ENCODE measurements around the gene USP17L21. TPM values are rescaled to one million over a fixed set of nuclear protein-coding genes. Genes with fewer than 3 reads are reported as not detected.
A peak's percentile ranks its signal among the peaks of the same experiment; 100 is the strongest.
"Not testable (repeated sequence)": the region's sequence is repeated elsewhere in the genome, so short reads cannot be mapped to it uniquely, and the experiment has no call there.

Gene USP17L21
- total and polyA plus RNA-seq, 2 donors (not counting 1 experiment from before 2014, with no cell fraction given), result not detected

- H3K27me3 ChIP-seq (ENCODE audit: control insufficient read depth, insufficient read depth, low read length); H3K79me2 ChIP-seq (ENCODE audit: control insufficient read depth, insufficient read depth, low read length); H3K9me3 ChIP-seq (ENCODE audit: control insufficient read depth, insufficient read depth, low read depth, low read length); H3K9ac ChIP-seq (ENCODE audit: insufficient read depth, low read length); H4K20me1 ChIP-seq (ENCODE audit: control insufficient read depth, extremely low read depth, insufficient read depth, low read length); H3K4me2 ChIP-seq (ENCODE audit: extremely low read depth, insufficient read depth, low read length); H3K4me3 ChIP-seq (replicated peaks in 1 of 4; ENCODE audit: control extremely low read depth in 1 of 4, insufficient read depth in 1 of 4, low read depth in 3 of 4, low read length in 4 of 4); H3K4me1 ChIP-seq (ENCODE audit: control insufficient read depth, extremely low read depth, insufficient read depth, low read length); DNase-seq (ENCODE audit: low read depth in 2 of 2); H3K27ac ChIP-seq (ENCODE audit: insufficient read depth, low read length); H3K36me3 ChIP-seq (ENCODE audit: control insufficient read depth, insufficient read depth, low read length); H2AFZ ChIP-seq (ENCODE audit: low read length): not testable (repeated sequence)
These were observed 28.6 kb upstream of the USP17L21 start, which contains the start of gene USP17L15 for GRCh38 chr4:9234085-9234484. Gene USP17L15, plus strand, starts transcription at chr4:9234385. Its CDS starts 0 bp downstream, at chr4:9234385.

- DNase-seq (ENCODE audit: low read depth in 2 of 2), result peak in 1 of 2 donors; percentile 0
- H3K36me3 ChIP-seq (ENCODE audit: control insufficient read depth, insufficient read depth, low read length); H3K27ac ChIP-seq (ENCODE audit: insufficient read depth, low read length): not testable (repeated sequence)
These were observed 24.2 kb upstream of the USP17L21 start for GRCh38 chr4:9238461-9238860.

GRCh38 chr4:9243579-9243978 lies 19.1 kb upstream of the USP17L21 start, which contains the start of gene USP17L17:
Gene USP17L17, plus strand, starts transcription at chr4:9243879. Its CDS starts 0 bp downstream, at chr4:9243879.
- DNase-seq (ENCODE audit: low read depth in 2 of 2); H3K4me1 ChIP-seq (ENCODE audit: control insufficient read depth, extremely low read depth, insufficient read depth, low read length); H3K9ac ChIP-seq (ENCODE audit: insufficient read depth, low read length); H3K27ac ChIP-seq (ENCODE audit: insufficient read depth, low read length); H3K27me3 ChIP-seq (ENCODE audit: control insufficient read depth, insufficient read depth, low read length); H3K4me2 ChIP-seq (ENCODE audit: extremely low read depth, insufficient read depth, low read length); H2AFZ ChIP-seq (ENCODE audit: low read length); H3K79me2 ChIP-seq (ENCODE audit: control insufficient read depth, insufficient read depth, low read length); H3K36me3 ChIP-seq (ENCODE audit: control insufficient read depth, insufficient read depth, low read length); H3K9me3 ChIP-seq (ENCODE audit: control insufficient read depth, insufficient read depth, low read depth, low read length); H4K20me1 ChIP-seq (ENCODE audit: control insufficient read depth, extremely low read depth, insufficient read depth, low read length); H3K4me3 ChIP-seq (replicated peaks in 1 of 4; ENCODE audit: control extremely low read depth in 1 of 4, insufficient read depth in 1 of 4, low read depth in 3 of 4, low read length in 4 of 4): not testable (repeated sequence)

More at GRCh38 chr4:9238461-9238860, 24.2 kb upstream of the USP17L21 start:
- not testable (repeated sequence) for H2AFZ ChIP-seq (ENCODE audit: low read length); H3K9me3 ChIP-seq (ENCODE audit: control insufficient read depth, insufficient read depth, low read depth, low read length); H4K20me1 ChIP-seq (ENCODE audit: control insufficient read depth, extremely low read depth, insufficient read depth, low read length); H3K9ac ChIP-seq (ENCODE audit: insufficient read depth, low read length); H3K27me3 ChIP-seq (ENCODE audit: control insufficient read depth, insufficient read depth, low read length); H3K4me1 ChIP-seq (ENCODE audit: control insufficient read depth, extremely low read depth, insufficient read depth, low read length); H3K4me3 ChIP-seq (replicated peaks in 1 of 4; ENCODE audit: control extremely low read depth in 1 of 4, insufficient read depth in 1 of 4, low read depth in 3 of 4, low read length in 4 of 4); H3K4me2 ChIP-seq (ENCODE audit: extremely low read depth, insufficient read depth, low read length); H3K79me2 ChIP-seq (ENCODE audit: control insufficient read depth, insufficient read depth, low read length)

GRCh38 chr4:9247953-9248680 lies 14.6 kb upstream of the USP17L21 start, which contains the start of gene USP17L18:
Gene USP17L18, plus strand, starts transcription at chr4:9248630. Its CDS starts 0 bp downstream, at chr4:9248630.
- H3K36me3 ChIP-seq (ENCODE audit: control insufficient read depth, insufficient read depth, low read length); H3K27ac ChIP-seq (ENCODE audit: insufficient read depth, low read length); H3K9ac ChIP-seq (ENCODE audit: insufficient read depth, low read length); H3K27me3 ChIP-seq (ENCODE audit: control insufficient read depth, insufficient read depth, low read length); H3K9me3 ChIP-seq (ENCODE audit: control insufficient read depth, insufficient read depth, low read depth, low read length); H2AFZ ChIP-seq (ENCODE audit: low read length); H4K20me1 ChIP-seq (ENCODE audit: control insufficient read depth, extremely low read depth, insufficient read depth, low read length); H3K4me2 ChIP-seq (ENCODE audit: extremely low read depth, insufficient read depth, low read length); H3K4me1 ChIP-seq (ENCODE audit: control insufficient read depth, extremely low read depth, insufficient read depth, low read length); H3K79me2 ChIP-seq (ENCODE audit: control insufficient read depth, insufficient read depth, low read length); H3K4me3 ChIP-seq (replicated peaks in 1 of 4; ENCODE audit: control extremely low read depth in 1 of 4, insufficient read depth in 1 of 4, low read depth in 3 of 4, low read length in 4 of 4): not testable (repeated sequence)
- peak in 1 of 2 donors; percentile 9 for DNase-seq (ENCODE audit: low read depth in 2 of 2)

GRCh38 chr4:9253078-9253477 lies 9.6 kb upstream of the USP17L21 start, which contains the start of gene USP17L19:
Gene USP17L19, plus strand, starts transcription at chr4:9253378. Its CDS starts 0 bp downstream, at chr4:9253378.
- H3K27ac ChIP-seq (ENCODE audit: insufficient read depth, low read length); H4K20me1 ChIP-seq (ENCODE audit: control insufficient read depth, extremely low read depth, insufficient read depth, low read length); H3K79me2 ChIP-seq (ENCODE audit: control insufficient read depth, insufficient read depth, low read length); H3K9me3 ChIP-seq (ENCODE audit: control insufficient read depth, insufficient read depth, low read depth, low read length); H3K27me3 ChIP-seq (ENCODE audit: control insufficient read depth, insufficient read depth, low read length); H3K36me3 ChIP-seq (ENCODE audit: control insufficient read depth, insufficient read depth, low read length); H3K4me1 ChIP-seq (ENCODE audit: control insufficient read depth, extremely low read depth, insufficient read depth, low read length); H2AFZ ChIP-seq (ENCODE audit: low read length); DNase-seq (ENCODE audit: low read depth in 2 of 2); H3K4me3 ChIP-seq (replicated peaks in 1 of 4; ENCODE audit: control extremely low read depth in 1 of 4, insufficient read depth in 1 of 4, low read depth in 3 of 4, low read length in 4 of 4); H3K9ac ChIP-seq (ENCODE audit: insufficient read depth, low read length); H3K4me2 ChIP-seq (ENCODE audit: extremely low read depth, insufficient read depth, low read length): not testable (repeated sequence)

GRCh38 chr4:9257824-9258223 lies 4.8 kb upstream of the USP17L21 start, which contains the start of gene USP17L20:
Gene USP17L20, plus strand, starts transcription at chr4:9258124. Its CDS starts 0 bp downstream, at chr4:9258124.
- H3K36me3 ChIP-seq (ENCODE audit: control insufficient read depth, insufficient read depth, low read length); H3K4me3 ChIP-seq (replicated peaks in 1 of 4; ENCODE audit: control extremely low read depth in 1 of 4, insufficient read depth in 1 of 4, low read depth in 3 of 4, low read length in 4 of 4); H4K20me1 ChIP-seq (ENCODE audit: control insufficient read depth, extremely low read depth, insufficient read depth, low read length); H3K27me3 ChIP-seq (ENCODE audit: control insufficient read depth, insufficient read depth, low read length); H3K79me2 ChIP-seq (ENCODE audit: control insufficient read depth, insufficient read depth, low read length); H3K9ac ChIP-seq (ENCODE audit: insufficient read depth, low read length); H3K4me1 ChIP-seq (ENCODE audit: control insufficient read depth, extremely low read depth, insufficient read depth, low read length); DNase-seq (ENCODE audit: low read depth in 2 of 2); H2AFZ ChIP-seq (ENCODE audit: low read length); H3K4me2 ChIP-seq (ENCODE audit: extremely low read depth, insufficient read depth, low read length); H3K9me3 ChIP-seq (ENCODE audit: control insufficient read depth, insufficient read depth, low read depth, low read length); H3K27ac ChIP-seq (ENCODE audit: insufficient read depth, low read length): not testable (repeated sequence)

Data from fibroblast of lung (primary cell).